Type B pancreatic cell (in vitro differentiated cells): Measurements from ENCODE around the gene SLC44A1. TPM values are rescaled to one million over a fixed set of nuclear protein-coding genes. Genes with fewer than 3 reads are reported as not detected.

Experiments
- DNase-seq: peaks from one replicate; pipeline ENCODE4 v3.0.0; 2021; ENCODE audit warnings: mixed read lengths; ENCODE audit not compliant: unreplicated experiment; ENCODE audit errors: extremely low spot score
- H3K27ac Mint-ChIP-seq: 2 replicates; pipeline ENCODE4 v1.8.0; 2021; ENCODE audit warnings: mild to moderate bottlenecking, mixed read lengths
- H3K27me3 Mint-ChIP-seq: 2 replicates; pipeline ENCODE4 v1.8.0; 2021; ENCODE audit warnings: mixed read lengths
- H3K36me3 Mint-ChIP-seq: 2 replicates; pipeline ENCODE4 v1.8.0; 2021; ENCODE audit warnings: mixed read lengths
- H3K4me1 Mint-ChIP-seq: one replicate; pipeline ENCODE4 v1.8.0; 2021; ENCODE audit warnings: mixed read lengths; ENCODE audit not compliant: unreplicated experiment
- H3K4me3 Mint-ChIP-seq: 2 replicates; pipeline ENCODE4 v1.8.0; 2021; ENCODE audit warnings: mild to moderate bottlenecking, mixed read lengths
- H3K9me3 Mint-ChIP-seq: 2 replicates; pipeline ENCODE4 v1.8.0; 2021; ENCODE audit warnings: mixed read lengths
- total RNA-seq: library from RNA; stranded (reverse); gene quantifications from 2 replicates; pipeline ENCODE4 v1.2.1, GENCODE V29; 2021; ENCODE audit warnings: low replicate concordance
- TF ChIP-seq, protein P1 (sequence below): fragments of 200-600 bp; sonication (generic); conservative IDR thresholded peaks from 2 replicates; pipeline ENCODE4 v1.5.0; 2021; ENCODE audit warnings: antibody characterized with exemption, mild to moderate bottlenecking

SLC44A1 gene
- total RNA-seq, 1 donor from 2014 or later, result 47.2 TPM

DNA sequence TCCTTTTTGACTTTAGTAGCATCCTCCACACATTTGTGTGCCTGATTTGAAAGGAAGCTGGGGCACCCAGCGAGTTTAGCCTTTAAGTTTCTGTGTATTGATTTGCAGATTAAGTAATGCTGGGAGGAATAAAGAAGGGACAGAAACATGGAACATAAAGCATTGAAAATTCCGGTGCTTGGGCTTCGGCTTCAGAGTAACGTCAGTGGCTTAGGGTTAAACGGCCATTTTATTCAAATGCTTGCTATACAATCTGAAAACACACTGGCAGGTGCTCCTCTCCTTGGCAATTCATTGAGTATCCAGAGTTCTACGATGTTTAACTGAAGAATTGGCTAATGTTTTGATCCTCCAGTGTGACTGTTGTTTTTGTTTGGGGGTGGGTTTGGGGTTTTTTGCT is 145.3 kb downstream of the SLC44A1 start:
- DNase-seq, result no peak
- Mint-ChIP-seq H3K9me3 (no peaks in the 10 kb centered on the region), H3K27me3 (no peaks in the 10 kb centered on the region), H3K36me3 (peaks cover 5% of the 10 kb centered on the region), H3K4me1 (peaks cover 5% of the 10 kb centered on the region), H3K4me3 (no peak overlapping the region), H3K27ac (no peak overlapping the region)
- TF ChIP-seq, protein P1, sequence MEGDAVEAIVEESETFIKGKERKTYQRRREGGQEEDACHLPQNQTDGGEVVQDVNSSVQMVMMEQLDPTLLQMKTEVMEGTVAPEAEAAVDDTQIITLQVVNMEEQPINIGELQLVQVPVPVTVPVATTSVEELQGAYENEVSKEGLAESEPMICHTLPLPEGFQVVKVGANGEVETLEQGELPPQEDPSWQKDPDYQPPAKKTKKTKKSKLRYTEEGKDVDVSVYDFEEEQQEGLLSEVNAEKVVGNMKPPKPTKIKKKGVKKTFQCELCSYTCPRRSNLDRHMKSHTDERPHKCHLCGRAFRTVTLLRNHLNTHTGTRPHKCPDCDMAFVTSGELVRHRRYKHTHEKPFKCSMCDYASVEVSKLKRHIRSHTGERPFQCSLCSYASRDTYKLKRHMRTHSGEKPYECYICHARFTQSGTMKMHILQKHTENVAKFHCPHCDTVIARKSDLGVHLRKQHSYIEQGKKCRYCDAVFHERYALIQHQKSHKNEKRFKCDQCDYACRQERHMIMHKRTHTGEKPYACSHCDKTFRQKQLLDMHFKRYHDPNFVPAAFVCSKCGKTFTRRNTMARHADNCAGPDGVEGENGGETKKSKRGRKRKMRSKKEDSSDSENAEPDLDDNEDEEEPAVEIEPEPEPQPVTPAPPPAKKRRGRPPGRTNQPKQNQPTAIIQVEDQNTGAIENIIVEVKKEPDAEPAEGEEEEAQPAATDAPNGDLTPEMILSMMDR, result no peak

DNA sequence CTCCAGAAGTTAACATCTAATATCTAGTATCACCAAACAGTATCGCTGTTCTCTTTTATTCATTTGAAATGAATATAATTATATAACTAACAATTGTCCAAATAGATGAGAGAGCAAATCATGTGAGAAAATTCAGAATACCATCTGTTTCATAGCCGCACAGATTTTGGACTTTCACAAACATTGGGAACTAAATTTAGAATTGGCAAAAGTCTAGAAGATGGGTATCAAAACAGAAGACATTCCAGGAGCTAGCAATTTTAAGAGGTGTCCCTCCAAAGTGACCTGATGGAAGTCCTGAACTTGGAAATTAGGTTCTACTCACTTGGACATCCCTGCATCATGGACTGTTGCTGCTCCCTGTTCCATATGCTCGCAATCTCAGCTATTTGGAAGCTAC is 146.4 kb downstream of the SLC44A1 start:
- TF ChIP-seq, protein P1, result no peak
- H3K4me3 Mint-ChIP-seq, result no peak overlapping the region
- H3K27ac Mint-ChIP-seq, result no peak overlapping the region
- H3K9me3 Mint-ChIP-seq, result no peaks in the 10 kb centered on the region
- peaks cover 5% of the 10 kb centered on the region for H3K36me3 Mint-ChIP-seq
- no peaks in the 10 kb centered on the region for H3K27me3 Mint-ChIP-seq
- H3K4me1 Mint-ChIP-seq, result peaks cover 6% of the 10 kb centered on the region
- no peak for DNase-seq

DNA sequence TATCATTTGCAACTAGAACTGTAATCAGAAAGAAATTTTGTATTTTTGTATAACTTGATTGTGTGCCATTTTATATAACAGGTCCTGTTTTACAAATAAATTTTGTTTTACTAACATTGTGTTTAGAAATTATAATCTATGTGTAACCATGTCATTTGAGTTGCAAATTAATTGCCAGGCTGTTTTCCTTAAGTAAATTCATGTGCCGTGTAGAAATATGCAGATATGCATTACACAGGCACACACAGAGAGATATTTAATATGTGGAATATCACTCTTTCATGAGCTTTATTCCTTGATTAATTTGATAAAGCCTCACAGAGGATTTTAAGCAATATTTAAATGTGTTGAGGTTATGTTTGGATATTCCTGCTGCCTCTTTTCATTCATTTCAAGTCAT is 146.8 kb downstream of the SLC44A1 start:
- Mint-ChIP-seq H3K4me3 (no peak overlapping the region), H3K4me1 (peaks cover 6% of the 10 kb centered on the region), H3K27me3 (no peaks in the 10 kb centered on the region), H3K27ac (no peak overlapping the region), H3K9me3 (no peaks in the 10 kb centered on the region), H3K36me3 (peaks cover 5% of the 10 kb centered on the region)
- DNase-seq, result no peak
- TF ChIP-seq, protein P1, result no peak

DNA sequence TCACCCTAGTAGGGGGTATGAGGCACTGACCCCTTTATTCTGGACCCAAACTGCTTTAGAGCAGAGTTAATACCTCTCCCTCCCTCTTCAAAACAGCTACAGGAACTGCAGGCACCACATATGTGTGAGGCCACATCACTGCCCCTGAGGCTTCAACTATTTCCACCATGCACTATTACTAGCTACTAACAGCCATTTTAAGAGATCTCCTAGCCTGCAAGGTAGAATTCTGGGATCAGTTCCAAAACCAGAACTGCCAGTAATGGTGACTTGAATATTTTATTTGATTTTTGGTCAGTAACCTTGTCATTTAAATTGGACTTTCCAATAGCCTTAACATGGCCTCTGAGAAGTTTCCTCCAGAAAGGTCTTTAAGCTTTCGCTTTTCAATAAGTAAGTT is 148.1 kb downstream of the SLC44A1 start:
- peaks cover 5% of the 10 kb centered on the region for H3K36me3 Mint-ChIP-seq
- no peak for DNase-seq
- no peak overlapping the region for H3K27ac Mint-ChIP-seq
- no peak overlapping the region for H3K4me3 Mint-ChIP-seq
- TF ChIP-seq, protein P1, result no peak
- H3K27me3 Mint-ChIP-seq, result no peaks in the 10 kb centered on the region
- H3K4me1 Mint-ChIP-seq, result peaks cover 6% of the 10 kb centered on the region
- H3K9me3 Mint-ChIP-seq, result no peaks in the 10 kb centered on the region

DNA sequence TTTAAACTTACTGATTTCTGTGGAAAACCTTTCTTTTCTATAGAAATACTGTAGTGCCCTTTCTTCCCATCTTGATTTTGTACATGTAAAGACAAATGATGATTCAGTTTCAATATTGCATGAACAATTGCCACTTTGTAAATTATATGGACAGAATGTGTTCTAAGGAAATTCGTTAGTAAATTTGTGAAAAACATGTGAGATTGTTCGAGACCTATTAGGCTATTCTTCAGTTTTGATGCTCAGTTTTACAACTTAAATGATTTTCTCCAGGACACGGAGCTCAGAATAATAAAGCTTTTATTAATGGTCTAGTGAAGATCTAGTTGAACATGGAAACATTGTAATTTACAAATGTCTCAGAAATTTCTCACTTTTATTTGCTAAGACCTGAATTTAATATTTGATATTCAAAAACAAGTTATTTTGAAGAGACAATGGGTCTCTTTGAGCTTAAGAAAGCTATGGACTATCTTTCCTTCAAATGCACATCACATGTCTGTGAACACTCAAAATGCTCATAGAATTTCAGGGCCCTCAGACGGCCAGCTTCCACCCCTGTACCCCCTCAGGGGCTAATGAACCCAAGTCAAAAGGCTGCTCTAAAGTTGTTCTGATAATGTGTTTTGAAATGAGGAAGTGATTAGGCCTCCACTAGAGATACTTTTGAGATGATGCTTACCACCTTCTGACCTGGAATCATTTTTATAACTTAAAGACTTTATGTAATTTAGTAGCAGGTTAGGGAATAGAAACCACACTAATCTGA is 149.3 kb downstream of the SLC44A1 start:
- H3K27me3 Mint-ChIP-seq, result no peaks in the 10 kb centered on the region
- H3K4me1 Mint-ChIP-seq, result peaks cover 11% of the 10 kb centered on the region
- DNase-seq, result no peak
- no peaks in the 10 kb centered on the region for H3K9me3 Mint-ChIP-seq
- no peak overlapping the region for H3K4me3 Mint-ChIP-seq
- TF ChIP-seq, protein P1, result no peak
- H3K27ac Mint-ChIP-seq, result no peak overlapping the region
- H3K36me3 Mint-ChIP-seq, result peaks cover 3% of the 10 kb centered on the region
